K562 (cell line): ENCODE data around the gene SLC38A7. TPM values are rescaled to one million over a fixed set of nuclear protein-coding genes. Genes with fewer than 3 reads are reported as not detected.

Experiments
- ATAC-seq: fragments of 200-7000 bp; cut with Tn5 transposase; 3 replicates; pipeline ENCODE4 v1.9.1; 2020; ENCODE audit warnings: moderate library complexity
- BruUV-seq: library from RNA; stranded (reverse); fragments of 400-500 nt; replicated peaks from 2 replicates; lab custom pipeline; 2021; lab: Mats Ljungman, UMichigan
- CTCF ChIA-PET: fragments of 300-600 bp; formaldehyde crosslinking; extraction: SDS; loops from one replicate; lab custom pipeline; 2021; ENCODE audit warnings: low intra/inter-chr PET ratio; lab: Yijun Ruan, JAX
- POLR2A ChIA-PET: fragments of 300-600, 350-650 bp; sonication (Branson Sonifier 250); formaldehyde crosslinking; extraction: SDS; loops from one replicate; lab custom pipeline; 2021; ENCODE audit warnings: antibody characterized with exemption, inconsistent platforms; lab: Yijun Ruan, JAX
- DNase-seq, 4 experiments: peaks; one replicate each; pipeline versions ENCODE4 v3.0.0 to v3.0.0-alpha.2; 2011 to 2018; ENCODE audit warnings: low spot score in 3 of 4, mixed read lengths in 3 of 4; ENCODE audit errors: extremely low read depth in 1 of 4
- FAIRE-seq: peaks from 2 replicates; lab custom pipeline; 2011; peaks lifted over from hg19 to GRCh38; lab: Jason Lieb, UNC
- H2AFZ ChIP-seq: 2 replicates; pipeline ENCODE4 v1.6.0; 2011; ENCODE audit warnings: low read depth, low read length, control low read depth, inconsistent platforms
- H3K27ac ChIP-seq: fragments of 200-600 bp; 3 replicates; pipeline ENCODE4 v1.8.0; 2011; ENCODE audit warnings: low read depth, mild to moderate bottlenecking, control low read depth, inconsistent platforms, low read length, moderate library complexity, mixed read lengths; ENCODE audit errors: extremely low read depth
- H3K27me3 ChIP-seq, 2 experiments: fragments of 300-600 bp in 1 of 2; 2 replicates in 1 of 2; 3 replicates in 1 of 2; pipeline versions ENCODE4 v1.6.0 to v1.8.0; 2011; ENCODE audit warnings: inconsistent platforms in 2 of 2, low read length in 2 of 2, mild to moderate bottlenecking in 1 of 2, mixed read lengths in 1 of 2, moderate library complexity in 1 of 2; ENCODE audit not compliant: control insufficient read depth in 2 of 2, insufficient read depth in 2 of 2
- H3K36me3 ChIP-seq: fragments of 300-600 bp; 3 replicates; pipeline ENCODE4 v1.8.0; 2011; ENCODE audit warnings: mild to moderate bottlenecking, low read length, inconsistent platforms; ENCODE audit not compliant: control insufficient read depth, insufficient read depth
- H3K4me1 ChIP-seq, 2 experiments: fragments of 200-600 bp in 1 of 2; replicated peaks in 1 of 2; 2 replicates in 1 of 2; 3 replicates in 1 of 2; pipeline versions ENCODE4 v1.5.1 to v1.8.0; 2011; ENCODE audit warnings: inconsistent platforms in 2 of 2, low read length in 2 of 2, mild to moderate bottlenecking in 1 of 2, mixed read lengths in 1 of 2, moderate library complexity in 1 of 2; ENCODE audit not compliant: control insufficient read depth in 2 of 2, insufficient read depth in 2 of 2
- H3K4me2 ChIP-seq: 2 replicates; pipeline ENCODE4 v1.6.1; 2011; ENCODE audit warnings: low read length, control low read depth, inconsistent platforms, mixed read lengths; ENCODE audit not compliant: insufficient read depth
- H3K4me3 ChIP-seq: fragments of 200-600 bp; sonication (generic), shearing (Covaris generic); 2 replicates; pipeline ENCODE4 v1.5.1; 2016; ENCODE audit warnings: control low read depth, inconsistent platforms
- H3K79me2 ChIP-seq: fragments of 200-600 bp; 3 replicates; pipeline ENCODE4 v1.8.0; 2011; ENCODE audit warnings: low read length, inconsistent platforms; ENCODE audit not compliant: control insufficient read depth, insufficient read depth
- H3K9ac ChIP-seq, 2 experiments: 2 replicates each; pipeline versions ENCODE4 v1.6.0 to v1.6.1; 2011; ENCODE audit warnings: low read depth in 2 of 2, low read length in 2 of 2, control low read depth in 1 of 2, inconsistent platforms in 1 of 2, mild to moderate bottlenecking in 1 of 2, mixed read lengths in 1 of 2; ENCODE audit not compliant: insufficient read depth in 1 of 2
- H3K9me1 ChIP-seq: one replicate; pipeline ENCODE4 v1.6.0; 2011; ENCODE audit warnings: inconsistent platforms, mild to moderate bottlenecking, low read length, moderate library complexity; ENCODE audit not compliant: control insufficient read depth, insufficient read depth
- H3K9me3 ChIP-seq: replicated peaks from 2 replicates; pipeline ENCODE4 v1.5.1; 2011; ENCODE audit warnings: low read depth, low read length, inconsistent platforms; ENCODE audit not compliant: control insufficient read depth, insufficient read depth
- H4K20me1 ChIP-seq: replicated peaks from 2 replicates; pipeline ENCODE4 v1.6.1; 2011; ENCODE audit warnings: low read length, inconsistent platforms, mixed read lengths; ENCODE audit not compliant: control insufficient read depth, insufficient read depth
- NFYB ChIP-seq: IDR thresholded peaks from 2 replicates; pipeline ENCODE4 v1.6.1; 2011; ENCODE audit warnings: mild to moderate bottlenecking, moderate library complexity; ENCODE audit not compliant: insufficient read length; ENCODE audit errors: extremely low read depth
- PHF8 ChIP-seq: fragments of 200-600 bp; sonication (generic); IDR thresholded peaks from 2 replicates; pipeline ENCODE4 v1.6.1; 2012; ENCODE audit warnings: mixed run types, mild to moderate bottlenecking, inconsistent platforms, low read length, moderate library complexity, borderline replicate concordance
- TEAD1 ChIP-seq, 2 experiments: fragments of 450-650 bp in 1 of 2; sonication (generic) in 1 of 2; formaldehyde crosslinking; IDR thresholded peaks; 2 replicates each; pipeline versions ENCODE4 v1.4.0 to v1.8.0; 2020 to 2022; ENCODE audit warnings: mild to moderate bottlenecking in 2 of 2, missing genetic modification reagents in 1 of 2
- ZEB2 ChIP-seq: fragments of 450-650 bp; IDR thresholded peaks from 2 replicates; pipeline ENCODE4 v1.6.1; 2016
- ZNF146 ChIP-seq: IDR thresholded peaks from one replicate; pipeline ENCODE4 v1.6.1; 2018; ENCODE audit warnings: missing compliant biosample characterization; ENCODE audit not compliant: unreplicated experiment
- ZNF318 ChIP-seq, 2 experiments: fragments of 450-650 bp; IDR thresholded peaks; 2 replicates each; pipeline ENCODE4 v1.6.1; 2016; ENCODE audit warnings: mild to moderate bottlenecking in 2 of 2, borderline replicate concordance in 1 of 2, low read depth in 1 of 2, moderate library complexity in 1 of 2
- WGBS: fragments of 100-300 bp; shearing (Covaris generic); methylation state at CpG from one replicate; pipeline ENCODE4 v1.1.6; 2016; ENCODE audit warnings: low coverage, mixed read lengths; ENCODE audit not compliant: insufficient coverage; ENCODE audit errors: missing lambda C conversion rate; 5-methylcytosine and 5-hydroxymethylcytosine counted together
- in situ Hi-C: fragments of 300-500 bp; cut with MboI; formaldehyde crosslinking; loops from 4 replicates; pipeline ENCODE4 v1.15.0; 2018; ENCODE audit warnings: inconsistent platforms, mixed read lengths
- intact Hi-C: fragments of 100-400 bp; cut with micrococcal nuclease; formaldehyde crosslinking; loops from 2 replicates; pipeline ENCODE4 v1.14.2; 2022
- polyA plus RNA-seq, 8 experiments: library from polyadenylated mRNA; depleted of rRNA in 4 of 8; stranded (reverse) in 5 of 8; unstranded in 3 of 8; fragments of >200 nt; fragmentation: Nextera tagmentation in 2 of 8; fragmentation: Illumina TruSeq in 1 of 8; extraction: Ambion mirVana in 2 of 8; extraction: Trizol in 1 of 8; gene quantifications; 2 replicates each; pipeline versions ENCODE4 v1.2.1 to v1.2.3, GENCODE V29; 2011 to 2014; ENCODE audit warnings: inconsistent platforms in 1 of 8, missing spikeins in 1 of 8
- total RNA-seq, 7 experiments: library from RNA; depleted of rRNA in 6 of 7; stranded (reverse); fragments of >200 nt in 6 of 7; fragmentation: Illumina TruSeq in 2 of 7; extraction: Trizol in 2 of 7; gene quantifications; 2 replicates each; pipeline versions ENCODE4 v1.2.1 to v1.2.3, GENCODE V29; 2011 to 2021; ENCODE audit warnings: low replicate concordance in 1 of 7
- TF ChIP-seq, protein P1 (sequence below): fragments of 200-800 bp; sonication (Bioruptor generic); IDR thresholded peaks from 2 replicates; pipeline ENCODE4 v1.6.1; 2017; ENCODE audit warnings: missing genetic modification characterization, missing compliant biosample characterization
- TF ChIP-seq, protein P2 (sequence below), 2 experiments: fragments of 450-650 bp; IDR thresholded peaks; 2 replicates each; pipeline ENCODE4 v1.6.1; 2016

Gene SLC38A7
- total and polyA plus RNA-seq, 9 of the 15 experiments (the other 6 are each of a cell fraction or from before 2014, with no cell fraction given): 2.7 to 12.2 (median 6.5) TPM

- in situ Hi-C loops (loop anchor here (10.0 kb wide), 1 partner anchor 305 kb away; no protein-coding TSS in a partner anchor), intact Hi-C loops (loop anchor here (10.0 kb wide), 1 partner anchor 745 kb away; no protein-coding TSS in a partner anchor)
- no peaks in the 10 kb centered on the region for H3K9me1 ChIP-seq
- no peaks in the 10 kb centered on the region for H3K36me3 ChIP-seq
- CTCF ChIA-PET: no interaction called here
- H3K9me3 ChIP-seq: no peaks in the 10 kb centered on the region
- WGBS: 42% methylated on average over 3 of the region's 3 CpGs
- no peak overlapping the region for H3K9ac ChIP-seq
- no peak overlapping the region for H3K27ac ChIP-seq
- H3K4me1 ChIP-seq: no peaks in the 10 kb centered on the region; a peak in 1 of 5 replicates
- no peak for ATAC-seq
- 0 out of 2 replicates have a peak overlapping the region, but pooled peaks have one; percentile 40 for H2AFZ ChIP-seq
- H3K4me2 ChIP-seq: no peak overlapping the region
- no peak overlapping the region for H3K4me3 ChIP-seq
- POLR2A ChIA-PET: interaction anchor here (0.7 kb wide), 1 partner anchor 10 kb away, joined by 3 read pairs; no protein-coding TSS in a partner anchor
- no peak for FAIRE-seq
- no peak for DNase-seq
- H3K79me2 ChIP-seq: no peaks in the 10 kb centered on the region
- BruUV-seq: no TSS peak
- H4K20me1 ChIP-seq: no peaks in the 10 kb centered on the region
- H3K27me3 ChIP-seq: peaks cover 0 to 7% of the 10 kb centered on the region in 2 experiments; a peak in 2 of 5 replicates
- no peak for TF ChIP-seq ZNF146 (CRISPR knock-in tag)
- TF ChIP-seq, protein P1, sequence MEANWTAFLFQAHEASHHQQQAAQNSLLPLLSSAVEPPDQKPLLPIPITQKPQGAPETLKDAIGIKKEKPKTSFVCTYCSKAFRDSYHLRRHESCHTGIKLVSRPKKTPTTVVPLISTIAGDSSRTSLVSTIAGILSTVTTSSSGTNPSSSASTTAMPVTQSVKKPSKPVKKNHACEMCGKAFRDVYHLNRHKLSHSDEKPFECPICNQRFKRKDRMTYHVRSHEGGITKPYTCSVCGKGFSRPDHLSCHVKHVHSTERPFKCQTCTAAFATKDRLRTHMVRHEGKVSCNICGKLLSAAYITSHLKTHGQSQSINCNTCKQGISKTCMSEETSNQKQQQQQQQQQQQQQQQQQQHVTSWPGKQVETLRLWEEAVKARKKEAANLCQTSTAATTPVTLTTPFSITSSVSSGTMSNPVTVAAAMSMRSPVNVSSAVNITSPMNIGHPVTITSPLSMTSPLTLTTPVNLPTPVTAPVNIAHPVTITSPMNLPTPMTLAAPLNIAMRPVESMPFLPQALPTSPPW (CRISPR knock-in tag): no peak
- TF ChIP-seq, protein P2, sequence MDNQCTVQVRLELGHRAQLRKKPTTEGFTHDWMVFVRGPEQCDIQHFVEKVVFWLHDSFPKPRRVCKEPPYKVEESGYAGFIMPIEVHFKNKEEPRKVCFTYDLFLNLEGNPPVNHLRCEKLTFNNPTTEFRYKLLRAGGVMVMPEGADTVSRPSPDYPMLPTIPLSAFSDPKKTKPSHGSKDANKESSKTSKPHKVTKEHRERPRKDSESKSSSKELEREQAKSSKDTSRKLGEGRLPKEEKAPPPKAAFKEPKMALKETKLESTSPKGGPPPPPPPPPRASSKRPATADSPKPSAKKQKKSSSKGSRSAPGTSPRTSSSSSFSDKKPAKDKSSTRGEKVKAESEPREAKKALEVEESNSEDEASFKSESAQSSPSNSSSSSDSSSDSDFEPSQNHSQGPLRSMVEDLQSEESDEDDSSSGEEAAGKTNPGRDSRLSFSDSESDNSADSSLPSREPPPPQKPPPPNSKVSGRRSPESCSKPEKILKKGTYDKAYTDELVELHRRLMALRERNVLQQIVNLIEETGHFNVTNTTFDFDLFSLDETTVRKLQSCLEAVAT (IDR thresholded peaks at IDR 0.05): no peak
- TF ChIP-seq PHF8: no peak
- TF ChIP-seq NFYB: no peak
- no peak for TF ChIP-seq ZNF318 (IDR thresholded peaks at IDR 0.05; ENCODE audit: borderline replicate concordance in 1 of 2, low read depth in 1 of 2)
- no peak for TF ChIP-seq ZEB2
- no peak for TF ChIP-seq TEAD1 (CRISPR knock-in tag; IDR thresholded peaks at IDR 0.05)
Observed at GRCh38 chr16:58649707-58650106, 34.9 kb downstream of the SLC38A7 start.
